ENCODE results near the gene AFTPH.

Gene AFTPH

DNA sequence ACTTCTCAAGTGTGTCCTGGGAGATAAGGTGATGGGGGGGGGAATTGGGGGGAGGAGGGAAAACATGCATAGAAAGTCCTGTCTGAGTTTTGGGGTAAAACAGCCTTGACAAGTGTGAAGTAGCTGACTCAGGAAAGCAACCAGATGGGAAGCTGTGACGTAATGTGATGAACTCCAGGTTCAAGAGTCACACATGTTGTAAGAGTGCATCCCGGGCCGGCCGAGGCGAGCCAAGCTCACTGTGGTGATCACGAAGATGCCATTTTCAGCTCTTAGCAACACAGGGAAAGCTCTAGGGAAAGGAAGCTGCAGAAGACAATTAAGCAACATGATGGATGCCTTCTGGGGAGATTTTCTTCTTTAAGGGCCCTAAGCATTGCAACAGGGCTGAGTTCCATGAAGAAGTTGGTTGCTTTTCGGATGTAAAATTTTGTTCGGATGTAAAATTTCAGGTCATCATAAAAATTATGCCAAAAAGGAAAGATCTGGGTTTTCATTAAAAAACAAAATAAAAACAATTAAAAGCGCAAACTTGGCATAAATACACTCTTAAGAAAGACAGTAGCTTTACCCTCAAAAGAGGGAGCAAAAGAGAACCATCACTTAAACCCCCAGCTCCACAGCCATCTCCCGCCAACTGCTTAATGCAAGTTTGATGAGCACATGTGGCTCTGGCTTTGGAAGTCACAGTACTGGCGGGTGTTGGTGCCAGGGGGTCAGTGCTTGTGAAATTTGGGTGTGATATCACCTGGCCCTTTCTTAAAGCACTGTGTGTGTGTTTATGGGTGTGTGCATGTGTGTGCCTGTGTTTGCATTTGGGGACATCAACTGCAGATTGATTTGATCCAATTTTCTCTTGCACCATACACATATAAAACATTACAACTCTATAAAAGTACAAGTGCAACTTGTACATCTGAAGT lies 110.5 kb downstream of the AFTPH start:
- peaks cover 24% of the 10 kb centered on the region for H3K36me3 ChIP-seq (ENCODE audit: low read length)
- no peaks in the 10 kb centered on the region; the same call in 1 of the 2 replicates for H4K20me1 ChIP-seq (ENCODE audit: low read depth, low read length)
- H2AFZ ChIP-seq (ENCODE audit: low read depth, low read length, severe bottlenecking) = no peak overlapping the region
- H3K27me3 ChIP-seq (ENCODE audit: low read length) = no peaks in the 10 kb centered on the region
- H3K9me2 ChIP-seq (replicated peaks; ENCODE audit: insufficient read depth, low read length) = no peaks in the 10 kb centered on the region
- H3K27ac ChIP-seq (ENCODE audit: low read depth, low read length) = no peak overlapping the region
- H3K9me3 ChIP-seq (ENCODE audit: insufficient read depth, low read length) = no peaks in the 10 kb centered on the region
- H3K9ac ChIP-seq (ENCODE audit: low read length) = no peak overlapping the region
- H3K79me2 ChIP-seq (ENCODE audit: insufficient read depth, low read length) = peaks cover 75% of the 10 kb centered on the region
- H3K4me3 ChIP-seq (ENCODE audit: insufficient read depth, low read length, poor library complexity, severe bottlenecking) = no peak overlapping the region
- peaks cover 42% of the 10 kb centered on the region for H3F3A ChIP-seq (ENCODE audit: insufficient read depth)
- TF ChIP-seq EZH2phosphoT487 (conservative IDR thresholded peaks at IDR 0.05; ENCODE audit: low read length) = no peak
- TF ChIP-seq, protein P1, sequence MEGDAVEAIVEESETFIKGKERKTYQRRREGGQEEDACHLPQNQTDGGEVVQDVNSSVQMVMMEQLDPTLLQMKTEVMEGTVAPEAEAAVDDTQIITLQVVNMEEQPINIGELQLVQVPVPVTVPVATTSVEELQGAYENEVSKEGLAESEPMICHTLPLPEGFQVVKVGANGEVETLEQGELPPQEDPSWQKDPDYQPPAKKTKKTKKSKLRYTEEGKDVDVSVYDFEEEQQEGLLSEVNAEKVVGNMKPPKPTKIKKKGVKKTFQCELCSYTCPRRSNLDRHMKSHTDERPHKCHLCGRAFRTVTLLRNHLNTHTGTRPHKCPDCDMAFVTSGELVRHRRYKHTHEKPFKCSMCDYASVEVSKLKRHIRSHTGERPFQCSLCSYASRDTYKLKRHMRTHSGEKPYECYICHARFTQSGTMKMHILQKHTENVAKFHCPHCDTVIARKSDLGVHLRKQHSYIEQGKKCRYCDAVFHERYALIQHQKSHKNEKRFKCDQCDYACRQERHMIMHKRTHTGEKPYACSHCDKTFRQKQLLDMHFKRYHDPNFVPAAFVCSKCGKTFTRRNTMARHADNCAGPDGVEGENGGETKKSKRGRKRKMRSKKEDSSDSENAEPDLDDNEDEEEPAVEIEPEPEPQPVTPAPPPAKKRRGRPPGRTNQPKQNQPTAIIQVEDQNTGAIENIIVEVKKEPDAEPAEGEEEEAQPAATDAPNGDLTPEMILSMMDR (IDR thresholded peaks at IDR 0.05; ENCODE audit: insufficient read depth, low read length, poor library complexity, severe bottlenecking) = no peak
- no peak overlapping the region for H3K4me2 ChIP-seq (ENCODE audit: low read depth, low read length, poor library complexity, severe bottlenecking)

GRCh38 chr2:64635976-64636911 lies 112.1 kb downstream of the AFTPH start:
- peak overlapping the region; percentile 95 for H3K27ac ChIP-seq (ENCODE audit: low read depth, low read length)
- no peak for TF ChIP-seq EZH2phosphoT487 (conservative IDR thresholded peaks at IDR 0.05; ENCODE audit: low read length)
- TF ChIP-seq, protein P1 (IDR thresholded peaks at IDR 0.05; ENCODE audit: insufficient read depth, low read length, poor library complexity, severe bottlenecking) = no peak
- no peaks in the 10 kb centered on the region for H3K9me3 ChIP-seq (ENCODE audit: insufficient read depth, low read length)
- peak overlapping the region; percentile 96 for H3K4me2 ChIP-seq (ENCODE audit: low read depth, low read length, poor library complexity, severe bottlenecking)
- no peaks in the 10 kb centered on the region for H3K27me3 ChIP-seq (ENCODE audit: low read length)
- peak overlapping the region; percentile 4 for H3K4me3 ChIP-seq (ENCODE audit: insufficient read depth, low read length, poor library complexity, severe bottlenecking)
- no peaks in the 10 kb centered on the region for H3K9me2 ChIP-seq (replicated peaks; ENCODE audit: insufficient read depth, low read length)
- H4K20me1 ChIP-seq (ENCODE audit: low read depth, low read length) = no peaks in the 10 kb centered on the region; the same call in 1 of the 2 replicates
- H3F3A ChIP-seq (ENCODE audit: insufficient read depth) = peaks cover 51% of the 10 kb centered on the region
- no peak overlapping the region for H2AFZ ChIP-seq (ENCODE audit: low read depth, low read length, severe bottlenecking)
- peak overlapping the region; percentile 17; the same call in 1 of the 2 replicates for H3K9ac ChIP-seq (ENCODE audit: low read length)
- H3K36me3 ChIP-seq (ENCODE audit: low read length) = peaks cover 24% of the 10 kb centered on the region
- peaks cover 91% of the 10 kb centered on the region for H3K79me2 ChIP-seq (ENCODE audit: insufficient read depth, low read length)

- TF ChIP-seq, protein P1 (IDR thresholded peaks at IDR 0.05; ENCODE audit: insufficient read depth, low read length, poor library complexity, severe bottlenecking) = no peak
- H3F3A ChIP-seq (ENCODE audit: insufficient read depth) = peaks cover 48% of the 10 kb centered on the region
- H3K27me3 ChIP-seq (ENCODE audit: low read length) = no peaks in the 10 kb centered on the region
- H3K36me3 ChIP-seq (ENCODE audit: low read length) = peaks cover 19% of the 10 kb centered on the region
- H3K79me2 ChIP-seq (ENCODE audit: insufficient read depth, low read length) = peaks cover 96% of the 10 kb centered on the region
- H2AFZ ChIP-seq (ENCODE audit: low read depth, low read length, severe bottlenecking) = no peak overlapping the region
- H4K20me1 ChIP-seq (ENCODE audit: low read depth, low read length) = peaks cover 3% of the 10 kb centered on the region; the same call in 1 of the 2 replicates
- H3K9me2 ChIP-seq (replicated peaks; ENCODE audit: insufficient read depth, low read length) = no peaks in the 10 kb centered on the region
- peak overlapping the region; percentile 96 for H3K4me2 ChIP-seq (ENCODE audit: low read depth, low read length, poor library complexity, severe bottlenecking)
- H3K9me3 ChIP-seq (ENCODE audit: insufficient read depth, low read length) = no peaks in the 10 kb centered on the region
- peak overlapping the region; percentile 17 for H3K9ac ChIP-seq (ENCODE audit: low read length)
- H3K4me3 ChIP-seq (ENCODE audit: insufficient read depth, low read length, poor library complexity, severe bottlenecking) = peak overlapping the region; percentile 4
- H3K27ac ChIP-seq (ENCODE audit: low read depth, low read length) = peak overlapping the region; percentile 95
Measured at GRCh38 chr2:64637000-64637635, 113.0 kb downstream of the AFTPH start.
